ENCODE results near the gene TRAF4. TPM values are rescaled to one million over a fixed set of nuclear protein-coding genes. Genes with fewer than 3 reads are reported as not detected.

Gene TRAF4
- total and polyA plus RNA-seq, 9 of the 15 experiments (the other 6 are each of a cell fraction or from before 2014, with no cell fraction given) = 2.4 to 147 (median 72.4) TPM

GRCh38 chr17:28724500-28725165, 19.2 kb upstream of the TRAF4 start (continued):
- TF ChIP-seq THAP12 (CRISPR knock-in tag; IDR thresholded peaks at IDR 0.05) = no peak
- TF ChIP-seq TAF15 (IDR thresholded peaks at IDR 0.05; ENCODE audit: low read depth, low read length) = no peak
- no peak for TF ChIP-seq GATAD2B (IDR thresholded peaks at IDR 0.05; ENCODE audit: borderline replicate concordance)
- no peak for TF ChIP-seq ZNF512 (tag; IDR thresholded peaks at IDR 0.05)
- TF ChIP-seq PTTG1 (tag; IDR thresholded peaks at IDR 0.05; ENCODE audit: low read depth) = no peak
- TF ChIP-seq ZBTB9 (CRISPR knock-in tag; IDR thresholded peaks at IDR 0.05) = no peak
- TF ChIP-seq BHLHE40 (IDR thresholded peaks at IDR 0.05; ENCODE audit: low read length) = no peak
- no peak for TF ChIP-seq BRCA1 (IDR thresholded peaks at IDR 0.05)
- no peak for TF ChIP-seq BRCA1 (CRISPR knock-in tag; IDR thresholded peaks at IDR 0.05)
- TF ChIP-seq LCOR (CRISPR knock-in tag; IDR thresholded peaks at IDR 0.05) = 0 out of 2 replicates have a peak, but pooled peaks have one; percentile 10
- TF ChIP-seq SMAD3 (CRISPR knock-in tag; conservative IDR thresholded peaks at IDR 0.05) = 0 out of 2 replicates have a peak, but pooled peaks have one; percentile 17
- no peak for TF ChIP-seq ZBTB43 (CRISPR knock-in tag; IDR thresholded peaks at IDR 0.05)
- TF ChIP-seq HDAC3 (IDR thresholded peaks at IDR 0.05; ENCODE audit: borderline replicate concordance, partially characterized antibody) = no peak
- TF ChIP-seq CCNT2 (IDR thresholded peaks at IDR 0.05; ENCODE audit: borderline replicate concordance, extremely low read depth, insufficient read length, low read depth, low read length) = peak; percentile 39
- no peak for TF ChIP-seq ZBTB26 (CRISPR knock-in tag; IDR thresholded peaks at IDR 0.05)
- no peak for TF ChIP-seq CHD2 (IDR thresholded peaks at IDR 0.05; ENCODE audit: low read depth, low read length)
- no peak for TF ChIP-seq TCF3 (CRISPR knock-in tag; IDR thresholded peaks at IDR 0.05)
- no peak for TF ChIP-seq HDAC2 (IDR thresholded peaks at IDR 0.05)
- TF ChIP-seq MIER1 (IDR thresholded peaks at IDR 0.05; ENCODE audit: low read depth) = no peak
- TF ChIP-seq KLF13 (tag; IDR thresholded peaks at IDR 0.05; ENCODE audit: borderline replicate concordance, low read depth) = no peak
- TF ChIP-seq SMARCA4 (IDR thresholded peaks at IDR 0.05) = no peak
- 0 out of 2 replicates have a peak, but pooled peaks have one; percentile 0 for TF ChIP-seq PHB2 (IDR thresholded peaks at IDR 0.05; ENCODE audit: low read depth)

Data from K562 (cell line).